Right lobe of liver (tissue), 4 donors: ENCODE data around the gene CCDC136.

ENCODE experiments used
- CTCF ChIP-seq, 4 donors: fragments of 200-600 bp in 3 of 4; fragments of 450-650 bp in 1 of 4; IDR thresholded peaks; one replicate each; pipeline versions ENCODE4 v1.5.1 to v1.8.0; 2016 to 2022; ENCODE audit warnings: antibody characterized with exemption in 4 of 4, mild to moderate bottlenecking in 2 of 4
- POLR2A ChIP-seq: fragments of 450-650 bp; IDR thresholded peaks from one replicate; pipeline ENCODE4 v1.6.1; 2017; ENCODE audit warnings: antibody characterized with exemption, mild to moderate bottlenecking
- donor health status: DM: no; HTN: no; CAD: no.
- donor health status: DM: no; HTN: no; CAD: no.
- donor health status: DM: no; HTN: yes; CAD: no.

GRCh38 chr7:128844777-128845311 lies 53.1 kb downstream of the CCDC136 start:
- no peak for TF ChIP-seq CTCF (IDR thresholded peaks at IDR 0.05)
- no peak for TF ChIP-seq POLR2A
